ENCODE data around the gene LYPD6B.

LYPD6B gene

GRCh38 chr2:149258531-149258930 lies 220.0 kb downstream of the LYPD6B start:
- no peak; the same call in 1 of the 2 replicates for TF ChIP-seq CTCF (conservative IDR thresholded peaks at IDR 0.05; ENCODE audit: low read length)
- no peak for TF ChIP-seq EZH2phosphoT487 (IDR thresholded peaks at IDR 0.05; ENCODE audit: borderline replicate concordance)
- no peaks in the 10 kb centered on the region for H4K20me1 ChIP-seq (ENCODE audit: insufficient read depth, low read length, poor library complexity, severe bottlenecking)

GRCh38 chr2:149259136-149259535 lies 220.6 kb downstream of the LYPD6B start:
- Histone ChIP-seq H2AFZ (ENCODE audit: low read length) (no peak overlapping the region), H3K4me1 (ENCODE audit: insufficient read depth, low read length, poor library complexity, severe bottlenecking) (no peaks in the 10 kb centered on the region), H4K20me1 (ENCODE audit: insufficient read depth, low read length, poor library complexity, severe bottlenecking) (no peaks in the 10 kb centered on the region), H3K36me3 (ENCODE audit: insufficient read depth, low read length) (no peaks in the 10 kb centered on the region), H3K79me2 (ENCODE audit: insufficient read depth, low read length) (no peaks in the 10 kb centered on the region), H3K9me3 (ENCODE audit: insufficient read depth, low read depth, low read length) (no peaks in the 10 kb centered on the region), H3K27me3 (ENCODE audit: insufficient read depth, low read length, poor library complexity, severe bottlenecking) (no peaks in the 10 kb centered on the region), H3K9ac (ENCODE audit: low read depth, low read length, poor library complexity, severe bottlenecking) (no peak overlapping the region), H3K4me2 (ENCODE audit: low read depth, low read length, poor library complexity, severe bottlenecking) (no peak overlapping the region), H3K9me2 (replicated peaks; ENCODE audit: low read depth, low read length) (no peaks in the 10 kb centered on the region), H3F3A (ENCODE audit: low read depth) (no peaks in the 10 kb centered on the region), H3K4me3 (ENCODE audit: low read length, poor library complexity, severe bottlenecking) (no peak overlapping the region)
- TF ChIP-seq EZH2phosphoT487 (IDR thresholded peaks at IDR 0.05; ENCODE audit: borderline replicate concordance) (no peak), CTCF (conservative IDR thresholded peaks at IDR 0.05; ENCODE audit: low read length) (no peak)

More at GRCh38 chr2:149258531-149258930, 220.0 kb downstream of the LYPD6B start:
- no peaks in the 10 kb centered on the region for H3K9me2 ChIP-seq (replicated peaks; ENCODE audit: low read depth, low read length)
- H2AFZ ChIP-seq (ENCODE audit: low read length): no peak overlapping the region
- no peak overlapping the region for H3K9ac ChIP-seq (ENCODE audit: low read depth, low read length, poor library complexity, severe bottlenecking)
- no peaks in the 10 kb centered on the region for H3K36me3 ChIP-seq (ENCODE audit: insufficient read depth, low read length)
- no peaks in the 10 kb centered on the region for H3F3A ChIP-seq (ENCODE audit: low read depth)
- no peaks in the 10 kb centered on the region for H3K27me3 ChIP-seq (ENCODE audit: insufficient read depth, low read length, poor library complexity, severe bottlenecking)
- H3K9me3 ChIP-seq (ENCODE audit: insufficient read depth, low read depth, low read length): no peaks in the 10 kb centered on the region
- no peak overlapping the region for H3K4me2 ChIP-seq (ENCODE audit: low read depth, low read length, poor library complexity, severe bottlenecking)
- H3K79me2 ChIP-seq (ENCODE audit: insufficient read depth, low read length): no peaks in the 10 kb centered on the region
- H3K4me1 ChIP-seq (ENCODE audit: insufficient read depth, low read length, poor library complexity, severe bottlenecking): no peaks in the 10 kb centered on the region
- no peak overlapping the region for H3K4me3 ChIP-seq (ENCODE audit: low read length, poor library complexity, severe bottlenecking)

GRCh38 chr2:149261692-149262091 lies 223.2 kb downstream of the LYPD6B start:
- Histone ChIP-seq H2AFZ (ENCODE audit: low read length) (no peak overlapping the region), H3K36me3 (ENCODE audit: insufficient read depth, low read length) (no peaks in the 10 kb centered on the region), H3F3A (ENCODE audit: low read depth) (no peaks in the 10 kb centered on the region), H3K27me3 (ENCODE audit: insufficient read depth, low read length, poor library complexity, severe bottlenecking) (no peaks in the 10 kb centered on the region), H4K20me1 (ENCODE audit: insufficient read depth, low read length, poor library complexity, severe bottlenecking) (no peaks in the 10 kb centered on the region), H3K4me2 (ENCODE audit: low read depth, low read length, poor library complexity, severe bottlenecking) (no peak overlapping the region), H3K4me3 (ENCODE audit: low read length, poor library complexity, severe bottlenecking) (no peak overlapping the region), H3K9me2 (replicated peaks; ENCODE audit: low read depth, low read length) (no peaks in the 10 kb centered on the region), H3K79me2 (ENCODE audit: insufficient read depth, low read length) (no peaks in the 10 kb centered on the region), H3K9me3 (ENCODE audit: insufficient read depth, low read depth, low read length) (no peaks in the 10 kb centered on the region), H3K4me1 (ENCODE audit: insufficient read depth, low read length, poor library complexity, severe bottlenecking) (no peaks in the 10 kb centered on the region), H3K9ac (ENCODE audit: low read depth, low read length, poor library complexity, severe bottlenecking) (no peak overlapping the region)
- TF ChIP-seq EZH2phosphoT487 (IDR thresholded peaks at IDR 0.05; ENCODE audit: borderline replicate concordance) (no peak), CTCF (conservative IDR thresholded peaks at IDR 0.05; ENCODE audit: low read length) (no peak)

All from Loucy (cell line).